ENCODE results near the gene DNM3.

DNA sequence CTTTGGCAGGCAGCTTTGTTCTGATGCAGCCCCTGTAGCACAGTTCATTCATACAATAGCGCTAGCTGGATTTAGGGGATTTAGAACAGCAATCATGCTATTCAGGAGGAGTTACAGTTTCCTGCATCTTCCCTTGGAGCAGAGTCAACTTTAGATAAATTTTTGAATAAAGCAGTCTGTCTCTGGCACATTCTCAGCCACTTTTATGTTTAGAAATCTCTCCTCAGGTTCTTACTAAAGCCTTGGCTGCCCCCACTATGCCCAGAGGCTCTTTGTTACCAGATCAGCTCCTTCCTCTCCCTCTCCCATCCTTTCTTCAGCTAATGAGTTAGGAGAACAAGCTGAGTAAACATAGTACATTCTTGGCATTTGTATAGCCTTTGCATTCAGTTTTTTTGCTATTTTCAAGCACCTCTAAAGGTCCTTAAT, 619.6 kb downstream of the DNM3 start:
- TF ChIP-seq CHD2 (IDR thresholded peaks at IDR 0.05; ENCODE audit: borderline replicate concordance, low read depth, low read length) (no peak), CBX5 (IDR thresholded peaks at IDR 0.05; ENCODE audit: low read depth) (no peak), TAF1 (IDR thresholded peaks at IDR 0.05; ENCODE audit: borderline replicate concordance, low read depth, low read length) (no peak), YY1 (IDR thresholded peaks at IDR 0.05; ENCODE audit: low read depth, low read length) (no peak)
- TF ChIP-seq, protein P1, sequence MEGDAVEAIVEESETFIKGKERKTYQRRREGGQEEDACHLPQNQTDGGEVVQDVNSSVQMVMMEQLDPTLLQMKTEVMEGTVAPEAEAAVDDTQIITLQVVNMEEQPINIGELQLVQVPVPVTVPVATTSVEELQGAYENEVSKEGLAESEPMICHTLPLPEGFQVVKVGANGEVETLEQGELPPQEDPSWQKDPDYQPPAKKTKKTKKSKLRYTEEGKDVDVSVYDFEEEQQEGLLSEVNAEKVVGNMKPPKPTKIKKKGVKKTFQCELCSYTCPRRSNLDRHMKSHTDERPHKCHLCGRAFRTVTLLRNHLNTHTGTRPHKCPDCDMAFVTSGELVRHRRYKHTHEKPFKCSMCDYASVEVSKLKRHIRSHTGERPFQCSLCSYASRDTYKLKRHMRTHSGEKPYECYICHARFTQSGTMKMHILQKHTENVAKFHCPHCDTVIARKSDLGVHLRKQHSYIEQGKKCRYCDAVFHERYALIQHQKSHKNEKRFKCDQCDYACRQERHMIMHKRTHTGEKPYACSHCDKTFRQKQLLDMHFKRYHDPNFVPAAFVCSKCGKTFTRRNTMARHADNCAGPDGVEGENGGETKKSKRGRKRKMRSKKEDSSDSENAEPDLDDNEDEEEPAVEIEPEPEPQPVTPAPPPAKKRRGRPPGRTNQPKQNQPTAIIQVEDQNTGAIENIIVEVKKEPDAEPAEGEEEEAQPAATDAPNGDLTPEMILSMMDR (IDR thresholded peaks at IDR 0.05 in 2 of 3, conservative IDR thresholded peaks at IDR 0.05 in 1 of 3; ENCODE audit: control insufficient read depth in 2 of 3, extremely low read depth in 1 of 3, insufficient read depth in 1 of 3, low read depth in 3 of 3, low read length in 3 of 3) = no peak
- TF ChIP-seq, protein P2, sequence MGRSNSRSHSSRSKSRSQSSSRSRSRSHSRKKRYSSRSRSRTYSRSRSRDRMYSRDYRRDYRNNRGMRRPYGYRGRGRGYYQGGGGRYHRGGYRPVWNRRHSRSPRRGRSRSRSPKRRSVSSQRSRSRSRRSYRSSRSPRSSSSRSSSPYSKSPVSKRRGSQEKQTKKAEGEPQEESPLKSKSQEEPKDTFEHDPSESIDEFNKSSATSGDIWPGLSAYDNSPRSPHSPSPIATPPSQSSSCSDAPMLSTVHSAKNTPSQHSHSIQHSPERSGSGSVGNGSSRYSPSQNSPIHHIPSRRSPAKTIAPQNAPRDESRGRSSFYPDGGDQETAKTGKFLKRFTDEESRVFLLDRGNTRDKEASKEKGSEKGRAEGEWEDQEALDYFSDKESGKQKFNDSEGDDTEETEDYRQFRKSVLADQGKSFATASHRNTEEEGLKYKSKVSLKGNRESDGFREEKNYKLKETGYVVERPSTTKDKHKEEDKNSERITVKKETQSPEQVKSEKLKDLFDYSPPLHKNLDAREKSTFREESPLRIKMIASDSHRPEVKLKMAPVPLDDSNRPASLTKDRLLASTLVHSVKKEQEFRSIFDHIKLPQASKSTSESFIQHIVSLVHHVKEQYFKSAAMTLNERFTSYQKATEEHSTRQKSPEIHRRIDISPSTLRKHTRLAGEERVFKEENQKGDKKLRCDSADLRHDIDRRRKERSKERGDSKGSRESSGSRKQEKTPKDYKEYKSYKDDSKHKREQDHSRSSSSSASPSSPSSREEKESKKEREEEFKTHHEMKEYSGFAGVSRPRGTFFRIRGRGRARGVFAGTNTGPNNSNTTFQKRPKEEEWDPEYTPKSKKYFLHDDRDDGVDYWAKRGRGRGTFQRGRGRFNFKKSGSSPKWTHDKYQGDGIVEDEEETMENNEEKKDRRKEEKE (IDR thresholded peaks at IDR 0.05) = no peak

Data from GM12878 (cell line).